Heart left ventricle (tissue), 16 donors: ENCODE results near the gene TAGLN. TPM values are rescaled to one million over a fixed set of nuclear protein-coding genes. Genes with fewer than 3 reads are reported as not detected.

ENCODE experiments used
- ATAC-seq, 4 donors: fragments of 200-7000 bp; cut with Tn5 transposase; one replicate each; pipeline ENCODE4 v1.9.1; 2020 to 2022; ENCODE audit warnings: moderate library complexity in 4 of 4, mild to moderate bottlenecking in 3 of 4, moderate number of reproducible peaks in 1 of 4
- DNase-seq, 5 donors: peaks; one replicate each; pipeline ENCODE4 v3.0.0-alpha.2; 2020
- H3K27ac ChIP-seq, 12 donors: fragments of 200-600 bp; sonication (generic) in 4 of 12; one replicate each; pipeline versions ENCODE4 v1.5.0 to v1.8.0; 2016 to 2022; ENCODE audit warnings: mild to moderate bottlenecking in 2 of 12
- H3K27me3 ChIP-seq, 9 donors: fragments of 200-600 bp; sonication (generic) in 2 of 9; one replicate each; pipeline versions ENCODE4 v1.5.1 to v1.8.0; 2016 to 2022; ENCODE audit warnings: mild to moderate bottlenecking in 3 of 9
- H3K36me3 ChIP-seq, 9 donors: fragments of 200-600 bp; sonication (generic) in 2 of 9; one replicate each; pipeline versions ENCODE4 v1.5.0 to v1.8.0; 2018 to 2022; ENCODE audit warnings: mild to moderate bottlenecking in 2 of 9
- H3K4me1 ChIP-seq, 12 donors: fragments of 200-600 bp; sonication (generic) in 4 of 12; one replicate each; pipeline versions ENCODE4 v1.5.0 to v1.8.0; 2016 to 2022; ENCODE audit warnings: mild to moderate bottlenecking in 3 of 12
- H3K4me3 ChIP-seq, 12 donors: fragments of 200-600 bp; sonication (generic) in 4 of 12; one replicate each; pipeline versions ENCODE4 v1.5.0 to v1.8.0; 2017 to 2022; ENCODE audit warnings: mild to moderate bottlenecking in 9 of 12, moderate library complexity in 4 of 12
- H3K9me3 ChIP-seq, 12 donors: fragments of 200-600 bp; sonication (generic) in 4 of 12; one replicate each; pipeline versions ENCODE4 v1.5.0 to v1.8.0; 2016 to 2022; ENCODE audit warnings: mild to moderate bottlenecking in 1 of 12
- POLR2A ChIP-seq, 2 donors: fragments of 450-650 bp; IDR thresholded peaks; one replicate each; pipeline ENCODE4 v1.6.1; 2017; ENCODE audit warnings: antibody characterized with exemption in 2 of 2, mild to moderate bottlenecking in 2 of 2, moderate library complexity in 2 of 2
- WGBS, 4 donors: extraction: QIAGEN DNeasy Blood & Tissue Kit in 2 of 4; methylation state at CpG; one replicate each; pipeline versions ENCODE4 v1.1.5 to v1.1.7; 2013 to 2018; 5-methylcytosine and 5-hydroxymethylcytosine counted together
- intact Hi-C, 10 donors: fragments of 100-400 bp; cut with DNase I; formaldehyde crosslinking; loops; one replicate each; pipeline versions ENCODE4 v1.11.1 to v1.14.2; 2022
- polyA plus RNA-seq, 2 donors: library from polyadenylated mRNA; stranded (reverse); fragments of 200-250 nt; gene quantifications; one replicate each; pipeline ENCODE4 v1.2.3, GENCODE V29; 2013
- total RNA-seq, 9 donors: library from RNA; depleted of rRNA in 2 of 9; stranded (reverse); fragments of >200 nt in 2 of 9; fragmentation: NEBNext Ultra II Directional in 3 of 9; extraction: Animal tissue kit (Norgen Biotek cat#: 25700) in 3 of 9; gene quantifications; one replicate each; pipeline versions ENCODE4 v1.1.0 to v1.2.4, GENCODE V29; 2016 to 2023
- TF ChIP-seq, protein P1 (sequence below), 12 donors: fragments of 200-600 bp; sonication (generic) in 4 of 12; IDR thresholded peaks; one replicate each; pipeline versions ENCODE4 v1.5.0 to v1.8.0; 2018 to 2022; ENCODE audit warnings: antibody characterized with exemption in 12 of 12, mild to moderate bottlenecking in 5 of 12
- donor health status: ischemic (EF 13 %, LVEDD 7.1; RV severe dilation, severe dysfunction).
- donor health status: healthy with polysubstance abuse.
- donor health status: DM: no; HTN: yes; CAD: no.
- donor health status: DM: no; HTN: no; CAD: no.
- donor health status: ischemic (EF 25% LVEDD 6.9; RV normal size, moderate dysfunction).
- donor health status: ischemic (EF 25% LVEDD 5.7; RV mildly dilated, moderate dysfunction).
- donor health status: healthy.
- donor health status: DM: yes; HTN: yes; CAD: no.
- donor health status: ischemic (EF 35%, LVEDD 5.7; RV mildly dilated, moderate dysfunction).
- donor health status: nonischemic (EF 11% LVEDD 7.7; RV severe dilation, severe dysfunction).
- donor health status: DM: yes; HTN: yes; CAD: no.
- donor health status: PGD.
- donor health status: ischemic (EF 29% LVEDD 5.4; RV normal size, mild dysfunction).
- donor health status: nonischemic (EF 23%, LVEDD 6.1; RV moderate dilation, normal function).

The TAGLN gene
- total and polyA plus RNA-seq, 11 donors, result 63.7 to 399 (median 187) TPM

DNA sequence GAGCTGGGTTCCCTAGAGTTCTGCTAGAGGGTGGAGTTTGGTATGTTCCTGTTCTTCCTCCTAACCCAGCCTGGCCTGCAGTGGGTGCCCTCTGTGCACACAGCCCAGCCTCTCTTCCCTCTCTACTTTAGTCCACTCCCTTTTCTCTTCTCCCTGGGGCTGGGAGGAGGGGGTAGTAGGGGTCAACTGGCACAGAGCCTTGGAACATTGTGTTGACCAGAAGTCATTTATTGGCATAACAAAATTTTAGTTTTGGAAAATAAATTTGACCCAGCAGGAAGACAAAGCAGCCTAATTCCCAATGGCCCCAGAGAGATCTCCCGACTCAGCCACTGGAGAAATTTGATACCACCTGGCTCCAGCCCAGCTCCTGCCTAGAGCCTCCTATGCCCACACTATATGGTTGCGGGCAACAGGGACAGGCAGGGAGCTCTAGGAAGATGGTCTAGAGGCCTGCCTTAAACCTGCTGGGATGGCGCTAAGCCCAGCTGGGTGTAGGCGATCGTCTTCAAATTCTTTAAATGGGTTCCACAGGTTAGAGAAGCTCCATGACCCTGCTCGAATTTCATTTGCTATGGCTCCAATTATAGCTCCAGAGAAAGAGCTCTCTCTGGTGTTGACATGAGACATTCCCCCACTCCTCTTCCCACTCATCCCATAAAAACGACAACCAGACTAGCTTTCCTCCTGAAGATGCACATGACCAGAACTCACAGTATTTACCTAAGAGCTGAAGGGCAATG is 22.8 kb downstream of the TAGLN start:
- DNase-seq, result peak in 3 of 5 donors; percentile 54 to 76 (median 63)
- H3K4me1 ChIP-seq, result peaks cover 12 to 66% (median 49%) of the 10 kb centered on the region in 12 donors
- TF ChIP-seq POLR2A (IDR thresholded peaks at IDR 0.05), result no peak
- TF ChIP-seq, protein P1, sequence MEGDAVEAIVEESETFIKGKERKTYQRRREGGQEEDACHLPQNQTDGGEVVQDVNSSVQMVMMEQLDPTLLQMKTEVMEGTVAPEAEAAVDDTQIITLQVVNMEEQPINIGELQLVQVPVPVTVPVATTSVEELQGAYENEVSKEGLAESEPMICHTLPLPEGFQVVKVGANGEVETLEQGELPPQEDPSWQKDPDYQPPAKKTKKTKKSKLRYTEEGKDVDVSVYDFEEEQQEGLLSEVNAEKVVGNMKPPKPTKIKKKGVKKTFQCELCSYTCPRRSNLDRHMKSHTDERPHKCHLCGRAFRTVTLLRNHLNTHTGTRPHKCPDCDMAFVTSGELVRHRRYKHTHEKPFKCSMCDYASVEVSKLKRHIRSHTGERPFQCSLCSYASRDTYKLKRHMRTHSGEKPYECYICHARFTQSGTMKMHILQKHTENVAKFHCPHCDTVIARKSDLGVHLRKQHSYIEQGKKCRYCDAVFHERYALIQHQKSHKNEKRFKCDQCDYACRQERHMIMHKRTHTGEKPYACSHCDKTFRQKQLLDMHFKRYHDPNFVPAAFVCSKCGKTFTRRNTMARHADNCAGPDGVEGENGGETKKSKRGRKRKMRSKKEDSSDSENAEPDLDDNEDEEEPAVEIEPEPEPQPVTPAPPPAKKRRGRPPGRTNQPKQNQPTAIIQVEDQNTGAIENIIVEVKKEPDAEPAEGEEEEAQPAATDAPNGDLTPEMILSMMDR (IDR thresholded peaks at IDR 0.05), result peak in 2 of 12 donors; percentile 18 to 23
- H3K9me3 ChIP-seq, result no peaks in the 10 kb centered on the region
- peaks cover 0 to 91% (median 69%) of the 10 kb centered on the region in 9 donors for H3K36me3 ChIP-seq
- peak overlapping the region in 1 of 12 donors; percentile 19 for H3K4me3 ChIP-seq
- peak overlapping the region; percentile 59 to 98 (median 88) for H3K27ac ChIP-seq
- ATAC-seq, result peak; percentile 32 to 56 (median 44)
- intact Hi-C loops, result loop anchor here in 8 of 10 donors (2.0 to 10.0 kb wide), 13 partner anchors 23 to 435 kb away; partner anchors contain the start of genes APOA5 (in 3 of the 8), SIDT2 (in 2 of the 8), ZPR1 (in 2 of the 8) and PAFAH1B2 (in 1 of the 8)
- H3K27me3 ChIP-seq, result no peaks in the 10 kb centered on the region
- 33 to 44% (median 36%) methylated on average over 7 of the region's 7 CpGs for WGBS, 4 donors

DNA sequence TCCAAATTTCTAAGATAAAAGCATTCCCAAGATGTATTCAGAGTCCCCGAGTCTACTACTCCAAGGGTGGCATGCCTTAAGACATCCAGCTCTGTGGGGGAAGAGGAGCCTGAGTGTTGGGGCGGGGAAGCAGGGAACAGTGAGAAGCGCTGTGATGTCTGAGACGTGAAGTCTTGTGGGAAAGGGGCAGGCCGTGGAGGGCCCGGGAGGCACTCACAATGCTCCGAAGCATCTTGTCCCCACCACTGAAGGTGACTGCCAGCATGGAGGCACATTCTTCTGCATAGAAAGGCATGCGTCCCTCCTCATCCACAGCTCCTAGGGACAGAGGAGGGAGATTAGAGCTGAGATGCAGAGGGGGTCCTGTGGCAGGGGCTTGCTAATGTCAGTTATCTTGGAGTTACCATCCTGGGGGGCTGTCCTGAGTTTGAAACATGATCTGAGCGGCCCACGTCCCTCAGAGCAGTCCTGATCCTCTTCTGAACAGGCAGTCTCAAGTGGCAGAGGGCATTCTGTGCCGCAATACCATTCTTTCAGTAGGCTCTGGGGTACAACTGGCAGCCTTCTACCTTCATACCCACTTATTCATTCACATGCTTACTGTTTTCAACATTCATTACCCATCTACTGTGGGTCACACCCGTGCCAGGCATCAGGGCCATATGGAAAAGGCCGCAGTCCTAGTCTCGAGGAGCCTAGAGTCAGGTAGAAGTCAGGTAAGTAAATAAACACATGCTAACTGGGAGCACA is 24.0 kb downstream of the TAGLN start:
- intact Hi-C loops, result loop anchor here in 8 of 10 donors (5.0 to 10.0 kb wide), 11 partner anchors 41 to 436 kb away; partner anchors contain the start of genes APOA5 (in 3 of the 8), ZPR1 (in 2 of the 8), PAFAH1B2 (in 1 of the 8) and SIDT2 (in 1 of the 8)
- WGBS, 4 donors, result 93 to 95% (median 95%) methylated on average over 14 of the region's 14 CpGs
- no peak overlapping the region for H3K4me3 ChIP-seq
- H3K36me3 ChIP-seq, result peaks cover 0 to 91% (median 69%) of the 10 kb centered on the region in 9 donors
- peaks cover 12 to 54% (median 41%) of the 10 kb centered on the region in 12 donors for H3K4me1 ChIP-seq
- TF ChIP-seq, protein P1 (IDR thresholded peaks at IDR 0.05), result no peak
- TF ChIP-seq POLR2A (IDR thresholded peaks at IDR 0.05), result no peak
- H3K9me3 ChIP-seq, result no peaks in the 10 kb centered on the region
- ATAC-seq, result no peak
- no peak for DNase-seq
- H3K27me3 ChIP-seq, result no peaks in the 10 kb centered on the region
- H3K27ac ChIP-seq, result peak overlapping the region in 7 of 12 donors; percentile 5 to 98 (median 88)

- peaks cover 12 to 46% (median 35%) of the 10 kb centered on the region in 12 donors for H3K4me1 ChIP-seq
- H3K27ac ChIP-seq, result peak overlapping the region in 1 of 12 donors; percentile 89
- ATAC-seq (no peak), DNase-seq (no peak)
- no peaks in the 10 kb centered on the region for H3K9me3 ChIP-seq
- WGBS, 4 donors, result 74 to 78% (median 76%) methylated on average over 17 of the region's 17 CpGs
- H3K36me3 ChIP-seq, result peaks cover 0 to 91% (median 69%) of the 10 kb centered on the region in 9 donors
- intact Hi-C loops, result loop anchor here in 8 of 10 donors (5.0 to 10.0 kb wide), 11 partner anchors 42 to 437 kb away; partner anchors contain the start of genes APOA5 (in 3 of the 8), ZPR1 (in 2 of the 8), PAFAH1B2 (in 1 of the 8) and SIDT2 (in 1 of the 8)
- no peak for TF ChIP-seq POLR2A (IDR thresholded peaks at IDR 0.05)
- TF ChIP-seq, protein P1 (IDR thresholded peaks at IDR 0.05), result no peak
- H3K27me3 ChIP-seq, result no peaks in the 10 kb centered on the region
- H3K4me3 ChIP-seq, result no peak overlapping the region
Measured at GRCh38 chr11:117223741-117224689, 24.8 kb downstream of the TAGLN start.
